GM11168 (cell line): ENCODE results near the gene SLC43A1.

ENCODE experiments used
- in situ Hi-C: fragments of 300-500 bp; cut with MboI; formaldehyde crosslinking; loops from one replicate; pipeline ENCODE4 v1.12.0; 2022; ENCODE audit warnings: low sequenced_read_pairs; ENCODE audit not compliant: unreplicated experiment

SLC43A1 gene

GRCh38 chr11:57439786-57440185, 75.7 kb downstream of the SLC43A1 start:
- in situ Hi-C loops: no loop called here

GRCh38 chr11:57438345-57439285, 76.9 kb downstream of the SLC43A1 start:
- in situ Hi-C loops: no loop called here

- in situ Hi-C loops: no loop called here
Measured at GRCh38 chr11:57436031-57436430, 79.5 kb downstream of the SLC43A1 start.

DNA sequence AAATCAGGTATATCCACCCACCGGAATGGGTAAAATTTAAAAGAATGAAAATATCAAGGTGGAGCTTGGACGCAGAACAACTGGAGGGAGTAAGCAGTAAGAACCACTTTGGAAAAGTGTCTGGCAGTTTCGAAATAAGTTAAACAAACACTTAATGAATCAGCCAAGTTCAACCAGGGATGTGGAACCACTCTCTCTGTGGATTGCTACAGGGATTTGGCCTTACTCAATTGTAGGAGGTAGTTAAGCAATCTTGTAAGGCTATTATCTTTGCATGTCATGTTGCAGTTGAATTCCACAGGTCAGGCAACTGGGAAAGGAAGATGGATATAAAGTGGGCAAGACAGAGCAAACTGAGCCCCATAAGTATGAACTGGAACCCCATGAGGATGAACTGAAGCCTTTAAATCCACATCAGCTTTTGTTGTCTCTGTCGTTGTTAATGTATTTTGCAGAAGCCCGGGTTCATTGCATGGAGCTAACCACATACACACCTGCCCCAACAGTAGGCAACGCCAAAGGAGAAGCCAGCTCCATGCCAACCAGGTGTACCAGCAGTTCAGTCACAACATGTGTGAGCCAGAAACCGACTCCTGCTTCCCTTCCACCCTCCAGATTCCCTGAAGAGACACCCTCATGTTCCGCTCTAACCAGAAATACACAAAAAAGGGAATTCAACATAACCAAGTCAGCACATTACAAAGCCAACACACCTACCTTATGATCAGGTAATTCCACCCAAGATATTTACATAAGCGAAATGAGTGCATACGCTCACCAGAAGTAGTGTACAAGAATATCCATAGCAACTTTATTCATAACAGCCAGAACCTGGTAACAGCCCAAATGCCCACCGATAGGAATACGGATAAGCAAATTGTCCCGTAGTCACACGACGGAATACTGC, 80.6 kb downstream of the SLC43A1 start:
- in situ Hi-C loops: no loop called here
